Measurements from ENCODE around the gene UCMA. TPM values are rescaled to one million over a fixed set of nuclear protein-coding genes. Genes with fewer than 3 reads are reported as not detected.

The UCMA gene
- total and polyA plus RNA-seq, 2 of the 4 experiments (the other 2 are of a cell fraction): not detected

Small RNA genes lying within 50 kb of the gene (microRNA-seq; reads per million reads assigned to microRNA genes)
- not detected for gene RNU6-6P (ENCODE audit: insufficient read depth, insufficient read length)

Small RNA genes lying within 50 kb of the gene (small RNA-seq; reads per million reads assigned to genes)
- 0.14 to 28.3 (median 0.51) reads per million in 5 experiments for gene RNU6-6P

Other genes with a start within 250 kb of the UCMA start
- gene CCDC3, start 232.7 kb downstream of the UCMA start, total RNA-seq (2012; rRNA removed): under 0.01 and 0.36 TPM in 2 replicates
- gene CCDC3, start 232.7 kb downstream of the UCMA start, polyA plus RNA-seq (2012; rRNA removed): 0.24 and 0.29 TPM in 2 replicates
- gene OPTN, start 134.2 kb downstream of the UCMA start, total RNA-seq (2012; rRNA removed): 34.8 and 56.9 TPM in 2 replicates
- 39.1 and 41.4 TPM in 2 replicates for gene OPTN, start 134.2 kb downstream of the UCMA start, polyA plus RNA-seq (2012; rRNA removed)
- 11.8 and 14.4 TPM in 2 replicates for gene MCM10, start 72.8 kb downstream of the UCMA start, total RNA-seq (2012; rRNA removed)
- gene MCM10, start 72.8 kb downstream of the UCMA start, polyA plus RNA-seq (2012; rRNA removed): 4.9 and 5.4 TPM in 2 replicates
- gene PHYH, start 65.7 kb upstream of the UCMA start, total RNA-seq (2012; rRNA removed): 9.7 and 10.9 TPM in 2 replicates
- 10.7 and 13.4 TPM in 2 replicates for gene PHYH, start 65.7 kb upstream of the UCMA start, polyA plus RNA-seq (2012; rRNA removed)
- gene SEPHS1, start 113.9 kb upstream of the UCMA start, total RNA-seq (2012; rRNA removed): 46.9 and 69.4 TPM in 2 replicates
- 39.4 and 40.4 TPM in 2 replicates for gene SEPHS1, start 113.9 kb upstream of the UCMA start, polyA plus RNA-seq (2012; rRNA removed)